ENCODE measurements around the gene BAG1. TPM values are rescaled to one million over a fixed set of nuclear protein-coding genes. Genes with fewer than 3 reads are reported as not detected.
A peak's percentile ranks its signal among the peaks of the same experiment; 100 is the strongest.

BAG1 gene
- 48.2 and 58.4 TPM in 2 replicates for total RNA-seq (2014; rRNA removed; shearing (Covaris generic))

DNA sequence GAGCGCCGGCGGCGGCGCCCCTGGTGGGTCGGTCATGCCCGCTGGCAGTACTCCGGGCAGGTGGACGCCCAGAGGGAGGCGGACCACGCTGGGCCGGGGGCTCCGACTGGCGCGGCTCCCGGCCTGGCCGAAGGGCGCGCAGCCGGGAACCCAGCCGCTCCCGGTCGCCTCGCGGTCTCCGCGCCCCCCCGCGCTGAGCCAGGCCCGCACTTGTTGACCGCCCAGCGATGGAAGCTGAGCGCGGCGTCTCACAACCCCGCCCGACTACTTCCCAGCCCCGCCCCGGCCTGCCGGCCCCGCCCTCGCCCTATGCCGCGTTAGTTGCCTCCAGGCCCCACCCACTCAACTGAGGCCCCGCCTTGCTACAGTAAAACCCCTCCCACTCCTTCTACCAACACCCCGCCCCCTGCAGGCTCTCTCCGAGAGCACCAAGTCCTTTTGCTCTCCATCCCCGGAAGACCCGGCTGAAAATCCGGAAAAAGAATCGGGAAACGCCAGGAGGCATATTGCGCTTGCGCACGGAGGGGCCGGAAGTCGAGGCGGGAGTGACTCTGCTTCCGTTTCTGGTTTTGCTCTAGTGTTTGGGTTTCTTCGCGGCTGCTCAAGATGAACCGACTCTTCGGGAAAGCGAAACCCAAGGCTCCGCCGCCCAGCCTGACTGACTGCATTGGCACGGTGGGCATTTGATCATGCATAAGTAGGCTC, at the start of gene BAG1, which contains the start of gene CHMP5:
Gene BAG1 (minus strand): TSS at position 236 of the 705 bp plus-strand sequence.
Gene CHMP5 (plus strand): TSS at position 577 of the 705 bp plus-strand sequence. CDS start 30 bp downstream, at position 607.
- Histone ChIP-seq H3K27ac (peak within 1 kb of the TSS; percentile 75), H3K4me1 (peaks cover 2% of the 10 kb centered on the region), H3K9me3 (replicated peaks) (no peaks in the 10 kb centered on the region), H3K36me3 (peaks cover 44% of the 10 kb centered on the region), H3K27me3 (no peaks in the 10 kb centered on the region), H3K4me3 (peak within 1 kb of the TSS; percentile 93)
- DNase-seq = peak; percentile 99

DNA sequence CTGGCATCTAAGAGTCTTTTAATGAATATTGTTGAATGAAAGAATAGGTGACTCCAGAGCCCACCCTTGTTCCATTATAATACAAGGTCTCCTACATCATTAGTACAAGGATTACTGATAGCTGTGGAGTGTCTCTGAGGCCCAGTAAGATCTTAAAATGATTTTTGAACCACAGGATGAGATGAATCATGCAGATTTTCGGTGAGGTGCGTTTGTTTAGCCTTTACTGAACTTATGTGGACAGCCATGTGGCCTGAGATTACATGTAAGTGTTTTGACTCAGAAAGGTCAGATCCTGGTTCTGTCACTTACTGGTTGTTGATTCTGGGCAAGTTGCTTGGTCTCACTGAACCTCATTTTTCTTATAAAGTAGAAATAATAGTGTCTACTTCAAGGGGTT, 47.4 kb upstream of the BAG1 start:
- no peak overlapping the region for H3K27ac ChIP-seq
- H3K27me3 ChIP-seq = no peaks in the 10 kb centered on the region
- no peak for DNase-seq
- H3K9me3 ChIP-seq (replicated peaks) = no peaks in the 10 kb centered on the region
- peaks cover 89% of the 10 kb centered on the region for H3K36me3 ChIP-seq
- peaks cover 4% of the 10 kb centered on the region; the same call in 1 of the 2 replicates for H3K4me1 ChIP-seq
- H3K4me3 ChIP-seq = no peak overlapping the region

DNA sequence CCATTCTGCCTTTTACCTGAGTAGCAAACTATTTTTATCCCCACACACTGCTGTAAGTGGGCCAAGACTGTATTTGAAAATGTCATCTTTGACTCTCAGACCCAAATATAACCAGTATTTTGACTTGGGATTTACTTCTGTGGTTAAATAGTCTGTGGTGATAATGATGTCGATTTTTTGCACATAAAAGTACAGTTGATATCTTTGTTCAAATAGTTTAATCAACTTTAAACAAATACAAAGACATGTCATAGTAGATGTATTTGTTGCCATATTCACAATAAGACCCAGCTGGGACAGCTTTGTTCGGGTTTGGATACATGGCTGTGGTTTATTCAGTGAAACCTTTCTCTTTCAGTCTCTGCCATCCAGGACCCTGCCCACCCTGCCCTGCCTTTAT, 46.2 kb upstream of the BAG1 start:
- Histone ChIP-seq H3K9me3 (replicated peaks) (no peaks in the 10 kb centered on the region), H3K36me3 (peaks cover 84% of the 10 kb centered on the region), H3K4me1 (peaks cover 4% of the 10 kb centered on the region; the same call in 1 of the 2 replicates), H3K27ac (no peak overlapping the region), H3K4me3 (no peak overlapping the region), H3K27me3 (no peaks in the 10 kb centered on the region)
- DNase-seq = no peak

DNA sequence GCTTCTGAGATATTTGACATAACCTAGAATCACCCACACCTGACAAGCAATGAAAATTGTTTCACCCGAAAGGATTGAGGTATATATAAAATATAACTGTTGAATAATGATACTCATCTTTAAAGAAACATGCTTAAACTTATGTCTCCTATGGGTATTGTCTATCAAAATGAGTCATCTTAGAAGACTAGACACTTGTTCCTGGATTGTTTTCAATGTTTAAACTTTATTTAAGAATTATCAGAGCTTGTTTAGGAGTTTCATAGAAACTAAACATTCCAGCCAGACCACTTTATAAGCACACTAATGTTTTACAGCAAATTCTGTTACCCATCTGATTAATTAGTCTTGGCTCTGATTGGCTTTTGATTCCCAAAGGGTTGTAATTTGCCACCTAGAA, 45.4 kb upstream of the BAG1 start:
- DNase-seq = no peak
- Histone ChIP-seq H3K4me3 (no peak overlapping the region), H3K27me3 (no peaks in the 10 kb centered on the region), H3K4me1 (no peaks in the 10 kb centered on the region), H3K9me3 (replicated peaks) (no peaks in the 10 kb centered on the region), H3K27ac (no peak overlapping the region), H3K36me3 (peaks cover 86% of the 10 kb centered on the region)

DNA sequence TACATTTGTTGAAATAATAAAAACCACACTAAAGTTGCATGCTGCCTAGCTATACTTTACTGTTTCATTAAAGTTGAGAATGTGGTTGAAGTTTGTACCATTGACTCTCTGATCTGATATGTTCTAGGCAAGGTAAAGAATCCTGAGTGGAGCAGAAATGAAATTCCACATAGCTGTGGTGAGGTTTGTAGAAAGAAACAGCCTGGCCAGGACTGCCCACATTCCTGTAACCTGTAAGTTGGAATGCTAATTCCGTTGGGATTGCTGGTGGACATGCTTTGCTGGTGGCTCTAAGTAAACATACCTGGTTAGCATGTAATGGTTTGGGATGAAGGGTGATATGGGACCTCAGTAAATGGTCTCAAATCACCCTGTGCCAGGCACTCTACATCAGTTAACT, 42.6 kb upstream of the BAG1 start:
- no peak for DNase-seq
- Histone ChIP-seq H3K27me3 (no peaks in the 10 kb centered on the region), H3K9me3 (replicated peaks) (no peaks in the 10 kb centered on the region), H3K4me1 (no peaks in the 10 kb centered on the region), H3K4me3 (no peak overlapping the region), H3K36me3 (peaks cover 82% of the 10 kb centered on the region), H3K27ac (no peak overlapping the region)

DNA sequence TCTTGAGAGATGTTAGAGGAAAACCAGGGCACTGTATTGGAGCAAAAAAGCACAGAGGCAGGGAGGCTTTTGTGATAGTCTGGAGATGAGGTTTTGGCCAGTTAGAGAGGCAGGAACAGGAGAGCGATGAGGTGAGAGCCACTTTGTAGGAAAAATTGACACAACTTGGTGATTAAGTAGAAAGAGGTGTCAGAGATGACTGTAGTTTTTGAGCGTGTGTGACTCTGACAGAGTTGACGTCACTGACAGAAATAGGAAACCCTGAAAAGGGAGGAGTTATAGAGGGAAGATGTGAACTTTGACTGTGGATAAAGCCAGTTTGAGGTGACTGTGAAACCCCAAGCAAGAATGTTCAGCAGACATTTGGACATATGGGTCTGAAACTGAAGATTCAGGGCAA, 41.5 kb upstream of the BAG1 start:
- Histone ChIP-seq H3K4me3 (no peak overlapping the region), H3K9me3 (replicated peaks) (no peaks in the 10 kb centered on the region), H3K36me3 (peaks cover 82% of the 10 kb centered on the region), H3K4me1 (no peaks in the 10 kb centered on the region), H3K27ac (no peak overlapping the region), H3K27me3 (no peaks in the 10 kb centered on the region)
- no peak for DNase-seq

DNA sequence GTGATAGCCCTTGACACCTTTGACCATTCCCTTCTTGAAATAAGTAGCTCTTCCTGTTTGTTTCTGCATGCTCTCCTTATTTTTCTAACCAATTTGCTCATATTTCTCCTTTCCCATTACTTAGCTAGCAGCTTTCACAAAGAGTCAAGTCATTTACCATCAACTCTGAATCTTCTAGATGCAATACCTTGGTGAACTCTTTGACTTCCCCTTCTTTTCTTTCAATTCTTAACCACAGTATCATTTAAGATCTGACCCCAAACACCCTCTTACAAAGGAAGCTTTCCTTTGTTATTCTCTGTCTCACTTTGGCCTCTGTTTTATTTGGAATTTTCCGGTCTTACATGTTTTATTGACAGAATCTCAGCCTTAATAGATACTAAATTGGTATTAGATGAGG, 39.9 kb upstream of the BAG1 start:
- Histone ChIP-seq H3K27ac (no peak overlapping the region), H3K9me3 (replicated peaks) (no peaks in the 10 kb centered on the region), H3K4me3 (no peak overlapping the region), H3K27me3 (no peaks in the 10 kb centered on the region), H3K36me3 (peaks cover 84% of the 10 kb centered on the region), H3K4me1 (no peaks in the 10 kb centered on the region)
- no peak for DNase-seq

DNA sequence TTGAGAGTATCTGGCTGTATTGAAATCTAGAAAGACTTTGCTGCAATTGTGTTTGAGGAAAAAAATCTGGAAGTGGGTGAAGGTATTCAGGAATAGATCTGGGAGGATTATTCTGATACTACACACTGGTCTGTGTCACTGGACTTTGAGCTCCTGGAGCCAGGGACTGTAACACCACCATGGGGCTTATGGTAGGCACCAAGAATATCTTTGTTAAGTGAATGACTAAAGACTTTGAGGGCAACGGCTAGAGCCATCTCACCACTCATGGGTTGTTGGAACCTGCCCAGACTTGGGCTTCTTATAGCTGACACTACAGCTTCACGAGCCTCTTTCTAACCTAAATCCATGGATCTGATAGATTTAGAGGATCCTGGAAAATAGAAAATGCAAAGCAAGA, 36.0 kb upstream of the BAG1 start:
- Histone ChIP-seq H3K9me3 (replicated peaks) (no peaks in the 10 kb centered on the region), H3K4me1 (peaks cover 22% of the 10 kb centered on the region), H3K36me3 (peaks cover 75% of the 10 kb centered on the region), H3K4me3 (no peak overlapping the region), H3K27ac (no peak overlapping the region), H3K27me3 (no peaks in the 10 kb centered on the region)
- no peak for DNase-seq

DNA sequence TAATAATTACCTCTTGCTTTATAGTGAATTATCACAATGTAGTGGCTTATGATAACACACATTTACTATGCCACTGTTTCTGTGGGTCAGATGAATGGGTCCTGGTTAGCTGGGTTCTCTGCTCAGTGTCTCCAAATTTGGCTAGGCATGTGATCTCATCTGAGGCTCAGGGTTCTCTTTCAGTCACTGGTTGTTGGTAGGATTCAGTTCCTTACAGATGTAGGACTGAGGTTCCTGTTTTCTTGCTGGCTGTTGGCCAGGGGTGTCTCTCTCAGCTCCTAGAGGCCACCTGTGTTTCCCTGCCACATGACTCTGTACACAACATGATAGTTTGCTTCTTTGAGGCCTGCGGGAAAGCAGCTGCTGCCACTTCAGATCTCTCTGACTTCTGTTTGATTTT, 32.9 kb upstream of the BAG1 start:
- H3K4me1 ChIP-seq = peaks cover 22% of the 10 kb centered on the region

DNA sequence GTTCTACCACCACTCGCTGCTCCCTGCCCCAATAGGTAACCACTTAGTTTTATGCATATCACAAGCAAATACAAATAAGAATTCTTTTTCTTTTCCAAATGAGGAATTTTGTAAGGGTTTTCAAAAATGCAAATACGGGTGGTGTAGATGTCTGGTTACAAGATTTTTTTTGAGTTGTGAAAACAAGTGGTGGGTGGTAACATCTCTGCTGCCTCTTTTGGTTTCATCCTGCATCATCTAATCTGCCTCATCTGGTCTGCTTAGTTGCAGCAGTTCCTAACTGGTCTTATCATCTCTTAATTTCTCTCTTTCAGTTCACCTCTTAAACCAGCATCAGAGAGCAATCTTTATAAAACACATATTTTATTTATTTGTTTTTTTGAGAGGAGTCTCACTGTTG, 31.1 kb upstream of the BAG1 start:
- DNase-seq = no peak
- Histone ChIP-seq H3K4me1 (peaks cover 22% of the 10 kb centered on the region), H3K9me3 (replicated peaks) (no peaks in the 10 kb centered on the region), H3K27ac (no peak overlapping the region), H3K4me3 (no peak overlapping the region), H3K36me3 (peaks cover 47% of the 10 kb centered on the region), H3K27me3 (no peaks in the 10 kb centered on the region)

More for the DNA sequence above, 32.9 kb upstream of the BAG1 start:
- peak; percentile 75 to 79 for DNase-seq
- Histone ChIP-seq H3K4me3 (no peak overlapping the region), H3K36me3 (peaks cover 63% of the 10 kb centered on the region), H3K27ac (no peak overlapping the region), H3K9me3 (replicated peaks) (no peaks in the 10 kb centered on the region), H3K27me3 (no peaks in the 10 kb centered on the region)

DNA sequence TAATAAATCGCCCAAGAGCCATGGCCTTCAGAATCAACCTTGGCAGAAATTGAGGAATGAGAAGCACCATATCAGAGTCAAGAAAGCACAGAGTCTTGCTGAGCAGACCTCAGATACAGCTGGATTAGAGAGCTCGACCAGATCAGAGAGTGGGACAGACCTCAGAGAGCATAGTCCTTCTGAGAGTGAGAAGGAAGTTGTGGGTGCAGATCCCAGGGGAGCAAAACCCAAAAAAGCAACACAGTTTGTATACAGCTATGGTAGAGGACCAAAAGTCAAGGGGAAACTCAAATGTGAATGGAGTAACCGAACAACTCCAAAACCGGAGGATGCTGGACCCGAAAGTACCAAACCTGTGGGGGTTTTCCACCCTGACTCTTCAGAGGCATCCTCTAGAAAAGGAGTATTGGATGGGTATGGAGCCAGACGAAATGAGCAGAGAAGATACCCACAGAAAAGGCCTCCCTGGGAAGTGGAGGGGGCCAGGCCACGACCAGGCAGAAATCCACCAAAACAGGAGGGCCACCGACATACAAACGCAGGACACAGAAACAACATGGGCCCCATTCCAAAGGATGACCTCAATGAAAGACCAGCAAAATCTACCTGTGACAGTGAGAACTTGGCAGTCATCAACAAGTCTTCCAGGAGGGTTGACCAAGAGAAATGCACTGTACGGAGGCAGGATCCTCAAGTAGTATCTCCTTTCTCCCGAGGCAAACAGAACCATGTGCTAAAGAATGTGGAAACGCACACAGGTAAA, 30.3 kb upstream of the BAG1 start:
- H3K4me3 ChIP-seq = no peak overlapping the region
- no peaks in the 10 kb centered on the region for H3K27me3 ChIP-seq
- peaks cover 22% of the 10 kb centered on the region for H3K4me1 ChIP-seq
- no peaks in the 10 kb centered on the region for H3K9me3 ChIP-seq (replicated peaks)
- H3K36me3 ChIP-seq = peaks cover 42% of the 10 kb centered on the region
- DNase-seq = no peak
- no peak overlapping the region for H3K27ac ChIP-seq

DNA sequence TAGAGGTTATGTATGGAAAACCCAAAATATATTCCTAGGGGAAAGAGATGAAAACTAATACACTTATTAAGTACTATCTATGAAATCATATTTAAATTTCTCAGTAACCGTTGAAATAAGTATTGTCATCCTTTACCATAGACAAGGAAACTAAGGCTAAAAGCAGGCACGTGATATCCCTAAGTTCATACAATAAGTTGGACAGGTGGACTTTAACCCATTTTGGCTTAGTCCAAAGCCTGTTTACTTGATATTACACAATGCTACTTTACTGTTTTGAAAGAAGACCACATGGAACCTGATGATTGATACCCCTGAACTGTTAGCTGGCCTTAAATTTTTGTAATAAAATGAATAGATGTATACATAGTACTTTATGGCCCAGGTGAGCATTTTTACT, 29.3 kb upstream of the BAG1 start:
- peaks cover 31% of the 10 kb centered on the region for H3K36me3 ChIP-seq
- DNase-seq = no peak
- H3K27me3 ChIP-seq = no peaks in the 10 kb centered on the region
- no peak overlapping the region for H3K27ac ChIP-seq
- no peaks in the 10 kb centered on the region for H3K9me3 ChIP-seq (replicated peaks)
- peaks cover 19% of the 10 kb centered on the region for H3K4me1 ChIP-seq
- no peak overlapping the region for H3K4me3 ChIP-seq

DNA sequence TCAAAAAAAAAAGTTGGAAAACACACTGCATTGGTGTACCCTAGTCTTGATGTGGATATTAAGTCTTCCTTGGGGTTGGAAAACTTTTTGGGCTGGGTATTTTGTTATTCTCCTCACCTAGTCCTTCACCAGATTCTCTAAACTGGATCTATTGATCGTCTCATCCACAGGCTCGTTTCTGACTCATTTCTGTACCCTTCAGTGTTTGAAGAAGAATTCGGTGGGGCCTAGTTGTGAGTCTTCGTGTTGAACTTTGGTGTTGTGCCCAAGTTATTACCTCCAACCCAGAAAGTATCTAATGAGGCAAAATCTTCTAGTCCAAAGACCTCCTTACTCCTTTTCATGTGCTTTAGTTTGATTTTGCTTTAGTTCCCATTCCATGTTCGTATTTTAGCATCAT, 27.4 kb upstream of the BAG1 start:
- Histone ChIP-seq H3K36me3 (peaks cover 20% of the 10 kb centered on the region), H3K4me3 (no peak overlapping the region), H3K4me1 (peaks cover 2% of the 10 kb centered on the region), H3K27me3 (no peaks in the 10 kb centered on the region), H3K27ac (no peak overlapping the region), H3K9me3 (replicated peaks) (no peaks in the 10 kb centered on the region)
- DNase-seq = no peak

DNA sequence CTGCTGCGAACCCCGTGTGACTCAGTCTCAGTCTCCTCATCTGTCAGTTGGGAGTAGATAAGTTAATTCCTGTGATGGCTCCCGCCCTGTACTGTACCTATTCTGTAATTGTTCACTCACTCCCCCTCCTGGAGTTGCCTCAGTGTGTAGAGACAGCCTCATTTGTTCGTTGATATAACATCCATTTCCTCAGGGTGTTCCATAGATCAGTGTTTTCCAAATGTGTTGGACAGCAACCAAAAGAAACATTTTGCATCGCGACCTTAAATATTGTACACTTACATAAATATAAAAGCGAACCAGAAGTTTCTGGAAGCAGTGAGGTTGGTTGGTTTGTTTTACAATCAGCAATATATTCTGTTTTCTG, 26.5 kb upstream of the BAG1 start:
- Histone ChIP-seq H3K9me3 (replicated peaks) (no peaks in the 10 kb centered on the region), H3K4me1 (no peaks in the 10 kb centered on the region), H3K27ac (peak overlapping the region; percentile 84), H3K4me3 (peak overlapping the region; percentile 75), H3K27me3 (no peaks in the 10 kb centered on the region), H3K36me3 (peaks cover 20% of the 10 kb centered on the region)
- no peak for DNase-seq

DNA sequence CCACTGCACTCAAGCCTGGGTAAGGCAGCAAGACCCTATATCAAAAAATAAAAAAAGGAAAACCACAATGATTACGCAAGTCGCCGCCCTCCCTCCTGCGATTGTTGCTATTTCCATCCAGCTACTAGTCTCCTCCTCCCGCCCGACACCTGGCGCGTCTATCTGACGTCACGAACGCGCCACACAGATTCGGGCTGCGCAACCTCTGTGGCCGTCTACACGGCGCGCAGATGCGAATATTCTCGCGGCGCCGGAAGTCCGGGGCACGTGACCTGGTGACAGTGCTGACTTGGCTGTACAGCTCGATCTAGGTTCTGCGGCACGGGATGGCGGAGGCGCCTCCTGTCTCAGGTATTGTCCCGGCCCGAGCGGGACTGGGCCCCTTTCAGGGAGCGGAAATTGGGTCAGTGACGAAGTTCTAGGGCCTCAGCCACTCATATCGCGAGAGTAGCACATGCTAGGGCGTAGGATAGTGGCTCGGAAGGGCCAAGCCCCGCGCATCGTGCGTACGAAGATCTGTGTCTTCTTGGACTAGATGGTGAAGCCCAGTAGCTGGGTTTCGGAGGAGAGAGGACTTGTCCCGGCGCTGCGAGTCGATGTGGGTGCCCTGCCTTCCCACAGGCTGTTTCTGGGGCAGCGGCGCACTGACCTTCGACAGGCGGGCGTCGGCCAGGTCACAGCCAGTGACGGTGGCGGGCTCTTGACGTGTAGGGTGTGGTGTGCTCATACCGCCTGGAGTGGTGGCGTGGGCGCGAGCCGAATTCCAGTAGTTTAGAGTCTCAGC, 25.9 kb upstream of the BAG1 start, which contains the start of gene NFX1:
Gene NFX1 (plus strand): TSS at position 270 of the 784 bp plus-strand sequence. CDS start 57 bp downstream, at position 327.
- DNase-seq = peak; percentile 94 to 97
- H3K4me1 ChIP-seq = no peaks in the 10 kb centered on the region
- no peaks in the 10 kb centered on the region for H3K27me3 ChIP-seq
- peak within 1 kb of the TSS; percentile 84 for H3K27ac ChIP-seq
- H3K36me3 ChIP-seq = peaks cover 16% of the 10 kb centered on the region; the same call in 1 of the 2 replicates
- no peaks in the 10 kb centered on the region for H3K9me3 ChIP-seq (replicated peaks)
- peak within 1 kb of the TSS; percentile 75 for H3K4me3 ChIP-seq

Data from SJCRH30 (cell line).